Endothelial cell (in vitro differentiated cells): Measurements from ENCODE around the gene RRP12. TPM values are rescaled to one million over a fixed set of nuclear protein-coding genes. Genes with fewer than 3 reads are reported as not detected.
A peak's percentile ranks its signal among the peaks of the same experiment; 100 is the strongest.

Experiments
- DNase-seq: peaks from one replicate; pipeline ENCODE4 v3.0.0; 2021; ENCODE audit warnings: low spot score
- H3K27ac Mint-ChIP-seq: one replicate; pipeline ENCODE4 v1.8.0; 2021; ENCODE audit warnings: mixed read lengths, inconsistent platforms; ENCODE audit not compliant: unreplicated experiment
- H3K27me3 Mint-ChIP-seq: one replicate; pipeline ENCODE4 v1.8.0; 2021; ENCODE audit warnings: mild to moderate bottlenecking, moderate library complexity, mixed read lengths, inconsistent platforms; ENCODE audit not compliant: unreplicated experiment
- H3K36me3 Mint-ChIP-seq: one replicate; pipeline ENCODE4 v1.8.0; 2021; ENCODE audit warnings: mild to moderate bottlenecking, low read depth, mixed read lengths, inconsistent platforms; ENCODE audit not compliant: unreplicated experiment
- H3K4me1 Mint-ChIP-seq: one replicate; pipeline ENCODE4 v1.8.0; 2021; ENCODE audit warnings: mild to moderate bottlenecking, mixed read lengths, inconsistent platforms; ENCODE audit not compliant: unreplicated experiment
- H3K4me3 Mint-ChIP-seq: one replicate; pipeline ENCODE4 v1.8.0; 2021; ENCODE audit warnings: mild to moderate bottlenecking, mixed read lengths, inconsistent platforms; ENCODE audit not compliant: unreplicated experiment
- H3K9me3 Mint-ChIP-seq: one replicate; pipeline ENCODE4 v1.8.0; 2021; ENCODE audit warnings: mixed read lengths, inconsistent platforms; ENCODE audit not compliant: unreplicated experiment
- CTCF ChIP-seq: fragments of 200-600 bp; sonication (generic); IDR thresholded peaks from one replicate; pipeline ENCODE4 v1.5.0; 2021; ENCODE audit warnings: antibody characterized with exemption; ENCODE audit not compliant: unreplicated experiment
- total RNA-seq: library from RNA; stranded (reverse); fragmentation: NEBNext Ultra II Directional; extraction: Animal tissue kit (Norgen Biotek cat#: 25700); gene quantifications from one replicate; pipeline ENCODE4 v1.2.1, GENCODE V29; 2021; ENCODE audit not compliant: unreplicated experiment

RRP12 gene
- total RNA-seq, 1 donor from 2014 or later, result 19.5 TPM

GRCh38 chr10:97327348-97328294, 73.5 kb downstream of the RRP12 start:
- H3K36me3 Mint-ChIP-seq, result peaks cover 21% of the 10 kb centered on the region
- no peak overlapping the region for H3K4me3 Mint-ChIP-seq
- H3K27me3 Mint-ChIP-seq, result peaks cover 11% of the 10 kb centered on the region
- no peaks in the 10 kb centered on the region for H3K9me3 Mint-ChIP-seq
- TF ChIP-seq CTCF, result no peak
- H3K27ac Mint-ChIP-seq, result no peak overlapping the region
- peaks cover 14% of the 10 kb centered on the region for H3K4me1 Mint-ChIP-seq
- no peak for DNase-seq

- H3K4me3 Mint-ChIP-seq, result no peak overlapping the region
- no peak for TF ChIP-seq CTCF
- H3K27ac Mint-ChIP-seq, result no peak overlapping the region
- H3K27me3 Mint-ChIP-seq, result peaks cover 10% of the 10 kb centered on the region
- H3K9me3 Mint-ChIP-seq, result no peaks in the 10 kb centered on the region
- DNase-seq, result no peak
- H3K36me3 Mint-ChIP-seq, result peaks cover 14% of the 10 kb centered on the region
- H3K4me1 Mint-ChIP-seq, result peaks cover 12% of the 10 kb centered on the region
Observed at GRCh38 chr10:97325754-97326153, 75.4 kb downstream of the RRP12 start.

- no peaks in the 10 kb centered on the region for H3K9me3 Mint-ChIP-seq
- H3K27ac Mint-ChIP-seq, result no peak overlapping the region
- peaks cover 23% of the 10 kb centered on the region for H3K4me1 Mint-ChIP-seq
- H3K4me3 Mint-ChIP-seq, result no peak overlapping the region
- H3K36me3 Mint-ChIP-seq, result peaks cover 7% of the 10 kb centered on the region
- H3K27me3 Mint-ChIP-seq, result peaks cover 21% of the 10 kb centered on the region
- no peak for DNase-seq
- no peak for TF ChIP-seq CTCF
Observed at GRCh38 chr10:97323501-97323900, 77.6 kb downstream of the RRP12 start.

GRCh38 chr10:97321804-97322190, 79.3 kb downstream of the RRP12 start:
- no peaks in the 10 kb centered on the region for H3K9me3 Mint-ChIP-seq
- H3K36me3 Mint-ChIP-seq, result no peaks in the 10 kb centered on the region
- peaks cover 30% of the 10 kb centered on the region for H3K27me3 Mint-ChIP-seq
- peaks cover 31% of the 10 kb centered on the region for H3K4me1 Mint-ChIP-seq
- no peak for DNase-seq
- H3K27ac Mint-ChIP-seq, result peak overlapping the region; percentile 72
- TF ChIP-seq CTCF, result no peak
- H3K4me3 Mint-ChIP-seq, result peak overlapping the region; percentile 86
